ENCODE data around the gene GRHPR. TPM values are rescaled to one million over a fixed set of nuclear protein-coding genes. Genes with fewer than 3 reads are reported as not detected.

GRHPR gene
- total and polyA plus RNA-seq, 2 of the 4 experiments (the other 2 are of a cell fraction), result 182 to 191 TPM

- no peak overlapping the region for H3K4ac ChIP-seq (ENCODE audit: low read depth, low read length)
- no peak overlapping the region for H2AK9ac ChIP-seq (replicated peaks; ENCODE audit: low read depth, low read length, poor library complexity)
- H2BK5ac ChIP-seq (ENCODE audit: low read depth, low read length, poor library complexity, severe bottlenecking), result no peak overlapping the region
- H3K9me1 ChIP-seq (ENCODE audit: insufficient read depth, low read length), result peaks cover 3% of the 10 kb centered on the region; the same call in 1 of the 2 replicates
- H2AFZ ChIP-seq (replicated peaks; ENCODE audit: low read length, poor library complexity), result no peak overlapping the region
- no peaks in the 10 kb centered on the region for H3K27me3 ChIP-seq (ENCODE audit: control insufficient read depth, insufficient read depth, low read length)
- in situ Hi-C loops (cut with MboI; ENCODE audit: low sequenced_read_pairs) (no loop called here), dilution Hi-C loops (cut with HindIII; ENCODE audit: low sequenced_read_pairs, unreplicated experiment) (no loop called here), intact Hi-C loops (cut with micrococcal nuclease) (no loop called here)
- no peak overlapping the region for H3K14ac ChIP-seq (replicated peaks; ENCODE audit: low read depth, low read length)
- H3K9me3 ChIP-seq (ENCODE audit: control insufficient read depth, insufficient read depth, low read length), result no peaks in the 10 kb centered on the region
- peaks cover 33 to 37% of the 10 kb centered on the region in 2 experiments for H3K79me1 ChIP-seq (ENCODE audit: low read depth in 1 of 2, low read length in 2 of 2)
- no peak overlapping the region for H3K9ac ChIP-seq (ENCODE audit: low read depth, low read length)
- H2BK120ac ChIP-seq (ENCODE audit: low read depth, low read length), result no peak overlapping the region
- no peak overlapping the region for H2BK20ac ChIP-seq (ENCODE audit: low read depth, low read length)
- no peak overlapping the region for H4K91ac ChIP-seq (ENCODE audit: insufficient read depth, low read depth, low read length)
- no peak overlapping the region for H3K4me2 ChIP-seq (ENCODE audit: low read depth, low read length)
- H2BK15ac ChIP-seq (ENCODE audit: low read depth, low read length), result no peak overlapping the region
- H4K8ac ChIP-seq (ENCODE audit: low read depth in 2 of 2, low read length in 2 of 2), result no peak overlapping the region
- 100% methylated on average over 2 of the region's 6 CpGs; no CpG with 5 or more reads in 1 of the 2 experiments for WGBS, 2 experiments (ENCODE audit: extremely low coverage in 2 of 2, insufficient read length in 1 of 2)
- H3K36me3 ChIP-seq (ENCODE audit: control insufficient read depth, insufficient read depth, low read length), result peaks cover 57% of the 10 kb centered on the region
- ChIA-PET POLR2A (ENCODE audit: unreplicated experiment) (no interaction called here), CTCF (no interaction called here)
- H2AK5ac ChIP-seq (ENCODE audit: low read depth, low read length), result no peak overlapping the region
- H4K5ac ChIP-seq (ENCODE audit: low read depth, low read length), result no peak overlapping the region
- no peak for DNase-seq
- no peak overlapping the region for H3K56ac ChIP-seq (ENCODE audit: extremely low read depth, insufficient read depth, low read length)
- no peak overlapping the region for H3K4me3 ChIP-seq (ENCODE audit: insufficient read depth, low read depth, low read length)
- BruUV-seq (replicated peaks), result no TSS peak
- peaks cover 4% of the 10 kb centered on the region; the same call in 1 of the 2 replicates for H3K4me1 ChIP-seq (ENCODE audit: control insufficient read depth, insufficient read depth, low read length)
- TF ChIP-seq, protein P1, sequence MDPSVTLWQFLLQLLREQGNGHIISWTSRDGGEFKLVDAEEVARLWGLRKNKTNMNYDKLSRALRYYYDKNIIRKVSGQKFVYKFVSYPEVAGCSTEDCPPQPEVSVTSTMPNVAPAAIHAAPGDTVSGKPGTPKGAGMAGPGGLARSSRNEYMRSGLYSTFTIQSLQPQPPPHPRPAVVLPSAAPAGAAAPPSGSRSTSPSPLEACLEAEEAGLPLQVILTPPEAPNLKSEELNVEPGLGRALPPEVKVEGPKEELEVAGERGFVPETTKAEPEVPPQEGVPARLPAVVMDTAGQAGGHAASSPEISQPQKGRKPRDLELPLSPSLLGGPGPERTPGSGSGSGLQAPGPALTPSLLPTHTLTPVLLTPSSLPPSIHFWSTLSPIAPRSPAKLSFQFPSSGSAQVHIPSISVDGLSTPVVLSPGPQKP (IDR thresholded peaks at IDR 0.05; ENCODE audit: borderline replicate concordance, low read depth, low read length), result no peak
- TF ChIP-seq RFX5 (IDR thresholded peaks at IDR 0.05; ENCODE audit: low read depth, low read length) (no peak), NFE2L2 (IDR thresholded peaks at IDR 0.05; ENCODE audit: low read depth, low read length) (no peak), SMC3 (IDR thresholded peaks at IDR 0.05; ENCODE audit: low read depth, low read length) (no peak), MAZ (IDR thresholded peaks at IDR 0.05; ENCODE audit: borderline replicate concordance, low read depth, low read length) (no peak), BHLHE40 (IDR thresholded peaks at IDR 0.05; ENCODE audit: low read depth, low read length) (no peak)
- ATAC-seq (ENCODE audit: low read depth), result no peak
- H3K23ac ChIP-seq (ENCODE audit: low read depth, low read length), result no peak overlapping the region
- H4K20me1 ChIP-seq (ENCODE audit: insufficient read depth, low read length), result peaks cover 11% of the 10 kb centered on the region; the same call in 1 of the 2 replicates
- no peak overlapping the region for H3K18ac ChIP-seq (ENCODE audit: low read depth, low read length)
- no peak overlapping the region for H3K27ac ChIP-seq (ENCODE audit: insufficient read depth, low read length)
Measured at GRCh38 chr9:37432020-37432419, 9.5 kb downstream of the GRHPR start.
